HUES6 (cell line): ENCODE results near the gene ACBD5.

Experiments used
- H3K27ac ChIP-seq: 2 replicates; pipeline ENCODE4 v1.7.0; 2013; ENCODE audit warnings: low read depth, mild to moderate bottlenecking, low read length, inconsistent platforms
- H3K27me3 ChIP-seq: 2 replicates; pipeline ENCODE4 v1.6.1; 2013; ENCODE audit warnings: low read length; ENCODE audit not compliant: control insufficient read depth, insufficient read depth
- H3K36me3 ChIP-seq: 2 replicates; pipeline ENCODE4 v1.6.1; 2013; ENCODE audit warnings: low read length; ENCODE audit not compliant: control insufficient read depth, insufficient read depth
- H3K4me1 ChIP-seq: 2 replicates; pipeline ENCODE4 v1.6.1; 2013; ENCODE audit warnings: low read length; ENCODE audit not compliant: control insufficient read depth, insufficient read depth
- H3K4me3 ChIP-seq: 2 replicates; pipeline ENCODE4 v1.5.1; 2013; ENCODE audit warnings: low read depth, low read length
- H3K9ac ChIP-seq: one replicate; pipeline ENCODE4 v1.6.1; 2013; ENCODE audit warnings: mild to moderate bottlenecking, low read length
- H3K9me3 ChIP-seq: 2 replicates; pipeline ENCODE4 v1.6.1; 2013; ENCODE audit warnings: low read depth, low read length; ENCODE audit not compliant: control insufficient read depth, insufficient read depth

Gene ACBD5

GRCh38 chr10:27251554-27251953 is 11.0 kb upstream of the ACBD5 start:
- Histone ChIP-seq H3K9ac (no peak overlapping the region), H3K36me3 (no peaks in the 10 kb centered on the region), H3K4me3 (no peak overlapping the region), H3K4me1 (no peaks in the 10 kb centered on the region; the same call in 1 of the 2 replicates), H3K27me3 (no peaks in the 10 kb centered on the region), H3K9me3 (peaks cover 4% of the 10 kb centered on the region; the same call in 1 of the 2 replicates), H3K27ac (no peak overlapping the region)

GRCh38 chr10:27248215-27248614 is 7.6 kb upstream of the ACBD5 start:
- Histone ChIP-seq H3K27me3 (no peaks in the 10 kb centered on the region), H3K4me1 (peaks cover 3% of the 10 kb centered on the region; the same call in 1 of the 2 replicates), H3K4me3 (no peak overlapping the region), H3K36me3 (no peaks in the 10 kb centered on the region), H3K9me3 (no peaks in the 10 kb centered on the region), H3K9ac (no peak overlapping the region), H3K27ac (no peak overlapping the region)

- Histone ChIP-seq H3K4me3 (no peak overlapping the region), H3K4me1 (peaks cover 7% of the 10 kb centered on the region; the same call in 1 of the 2 replicates), H3K27me3 (no peaks in the 10 kb centered on the region), H3K9ac (no peak overlapping the region), H3K36me3 (no peaks in the 10 kb centered on the region), H3K27ac (no peak overlapping the region), H3K9me3 (no peaks in the 10 kb centered on the region)
Observed at GRCh38 chr10:27247441-27247840, 6.8 kb upstream of the ACBD5 start.

- H3K27ac ChIP-seq, result no peak overlapping the region
- H3K4me1 ChIP-seq, result peaks cover 7% of the 10 kb centered on the region; the same call in 1 of the 2 replicates
- H3K4me3 ChIP-seq, result no peak overlapping the region
- H3K36me3 ChIP-seq, result no peaks in the 10 kb centered on the region
- no peaks in the 10 kb centered on the region for H3K27me3 ChIP-seq
- H3K9ac ChIP-seq, result no peak overlapping the region
- no peaks in the 10 kb centered on the region for H3K9me3 ChIP-seq
Observed at GRCh38 chr10:27247006-27247405, 6.4 kb upstream of the ACBD5 start.

- Histone ChIP-seq H3K9me3 (no peaks in the 10 kb centered on the region), H3K27ac (no peak overlapping the region), H3K4me1 (0 out of 2 replicates have a peak, but pooled peaks cover 7% of the 10 kb centered on the region), H3K36me3 (no peaks in the 10 kb centered on the region), H3K4me3 (no peak overlapping the region), H3K27me3 (no peaks in the 10 kb centered on the region), H3K9ac (no peak overlapping the region)
Observed at GRCh38 chr10:27245836-27246235, 5.2 kb upstream of the ACBD5 start.

- H3K9ac ChIP-seq, result no peak overlapping the region
- no peaks in the 10 kb centered on the region for H3K36me3 ChIP-seq
- H3K4me3 ChIP-seq, result no peak overlapping the region
- H3K27me3 ChIP-seq, result no peaks in the 10 kb centered on the region
- H3K9me3 ChIP-seq, result no peaks in the 10 kb centered on the region
- H3K27ac ChIP-seq, result no peak overlapping the region
- H3K4me1 ChIP-seq, result 0 out of 2 replicates have a peak, but pooled peaks cover 7% of the 10 kb centered on the region
Observed at GRCh38 chr10:27244976-27245375, 4.4 kb upstream of the ACBD5 start.

GRCh38 chr10:27242951-27243551 is 2.5 kb upstream of the ACBD5 start:
- H3K27ac ChIP-seq, result 0 out of 2 replicates have a peak overlapping the region, but pooled peaks have one; percentile 24
- H3K4me3 ChIP-seq, result peak overlapping the region; percentile 74
- 0 out of 2 replicates have a peak, but pooled peaks cover 7% of the 10 kb centered on the region for H3K4me1 ChIP-seq
- H3K9me3 ChIP-seq, result no peaks in the 10 kb centered on the region
- H3K36me3 ChIP-seq, result no peaks in the 10 kb centered on the region
- H3K9ac ChIP-seq, result peak overlapping the region; percentile 63
- H3K27me3 ChIP-seq, result no peaks in the 10 kb centered on the region

GRCh38 chr10:27242473-27242950 is 1.9 kb upstream of the ACBD5 start:
- Histone ChIP-seq H3K9ac (peak overlapping the region; percentile 63), H3K27me3 (no peaks in the 10 kb centered on the region), H3K36me3 (no peaks in the 10 kb centered on the region)

GRCh38 chr10:27241652-27242472 is 1.3 kb upstream of the ACBD5 start:
- H3K36me3 ChIP-seq, result no peaks in the 10 kb centered on the region
- H3K27me3 ChIP-seq, result no peaks in the 10 kb centered on the region
- H3K9ac ChIP-seq, result peak overlapping the region; percentile 57
- H3K27ac ChIP-seq, result peak overlapping the region; percentile 32
- H3K4me1 ChIP-seq, result 0 out of 2 replicates have a peak, but pooled peaks cover 7% of the 10 kb centered on the region
- H3K4me3 ChIP-seq, result peak overlapping the region; percentile 74
- no peaks in the 10 kb centered on the region for H3K9me3 ChIP-seq

More at GRCh38 chr10:27242473-27242950, 1.9 kb upstream of the ACBD5 start:
- Histone ChIP-seq H3K27ac (peak overlapping the region; percentile 32), H3K4me3 (peak overlapping the region; percentile 74), H3K9me3 (no peaks in the 10 kb centered on the region), H3K4me1 (0 out of 2 replicates have a peak, but pooled peaks cover 7% of the 10 kb centered on the region)

GRCh38 chr10:27241010-27241651 is 534 bp upstream of the ACBD5 start:
- H3K4me3 ChIP-seq, result peak overlapping the region; percentile 74
- no peaks in the 10 kb centered on the region for H3K27me3 ChIP-seq
- H3K36me3 ChIP-seq, result no peaks in the 10 kb centered on the region
- 0 out of 2 replicates have a peak, but pooled peaks cover 7% of the 10 kb centered on the region for H3K4me1 ChIP-seq
- peak overlapping the region; percentile 60; the same call in 1 of the 2 replicates for H3K27ac ChIP-seq
- peak overlapping the region; percentile 57 for H3K9ac ChIP-seq
- no peaks in the 10 kb centered on the region for H3K9me3 ChIP-seq
